K562 (cell line): ENCODE data around the gene SERPINE1. TPM values are rescaled to one million over a fixed set of nuclear protein-coding genes. Genes with fewer than 3 reads are reported as not detected.

ENCODE experiments used
- ARID3A ChIP-seq: IDR thresholded peaks from 2 replicates; pipeline ENCODE4 v1.6.1; 2012; ENCODE audit warnings: low read depth, low read length, improper control_type of control experiment, borderline replicate concordance
- CC2D1A ChIP-seq: fragments of 450-650 bp; IDR thresholded peaks from 2 replicates; pipeline ENCODE4 v1.6.1; 2017; ENCODE audit warnings: mild to moderate bottlenecking
- CXXC5 ChIP-seq: fragments of 250-450 bp; sonication (Bioruptor Pico); IDR thresholded peaks from 2 replicates; pipeline ENCODE4 v1.8.0; 2022; ENCODE audit warnings: inconsistent platforms, mild to moderate bottlenecking, moderate library complexity
- HNRNPUL1 ChIP-seq: fragments of 200-400 bp; formaldehyde crosslinking; IDR thresholded peaks from 2 replicates; pipeline ENCODE4 v1.6.1; 2017; ENCODE audit warnings: low read length
- IRF2 ChIP-seq: sonication (generic); formaldehyde crosslinking; IDR thresholded peaks from 2 replicates; pipeline ENCODE4 v1.8.1; 2022; ENCODE audit warnings: mild to moderate bottlenecking, missing genetic modification reagents
- JUND ChIP-seq, 2 experiments: IDR thresholded peaks; 2 replicates in 1 of 2; 3 replicates in 1 of 2; pipeline ENCODE4 v1.6.1; 2011; ENCODE audit warnings: borderline replicate concordance in 2 of 2, low read depth in 2 of 2, low read length in 2 of 2, improper control_type of control experiment in 1 of 2, missing biosample characterization in 1 of 2, missing genetic modification characterization in 1 of 2, missing genetic modification reagents in 1 of 2
- KDM2B ChIP-seq: fragments of 250-450 bp; sonication (Bioruptor Pico); IDR thresholded peaks from 2 replicates; pipeline ENCODE4 v1.8.0; 2021; ENCODE audit warnings: mild to moderate bottlenecking, moderate library complexity
- LARP7 ChIP-seq: fragments of 450-650 bp; IDR thresholded peaks from 2 replicates; pipeline ENCODE4 v1.6.1; 2016
- MAZ ChIP-seq, 2 experiments: fragments of 450-650 bp in 1 of 2; sonication (generic) in 1 of 2; formaldehyde crosslinking; IDR thresholded peaks in 1 of 2; conservative IDR thresholded peaks in 1 of 2; 2 replicates each; pipeline versions ENCODE4 v1.4.0 to v1.5.0; 2020; ENCODE audit warnings: mild to moderate bottlenecking in 1 of 2, missing genetic modification reagents in 1 of 2
- MTA1 ChIP-seq: fragments of 450-650 bp; IDR thresholded peaks from 2 replicates; pipeline ENCODE4 v1.6.1; 2017; ENCODE audit warnings: borderline replicate concordance
- MXD1 ChIP-seq: fragments of 250-450 bp; sonication (Bioruptor Pico); IDR thresholded peaks from 2 replicates; pipeline ENCODE4 v1.8.0; 2021; ENCODE audit warnings: borderline replicate concordance, mild to moderate bottlenecking, moderate library complexity; ENCODE audit not compliant: poor library complexity, severe bottlenecking
- NCOA2 ChIP-seq, 2 experiments: fragments of 450-650 bp; IDR thresholded peaks; 2 replicates each; pipeline ENCODE4 v1.6.1; 2018; ENCODE audit warnings: mild to moderate bottlenecking in 2 of 2, moderate library complexity in 1 of 2; ENCODE audit not compliant: partially characterized antibody in 2 of 2
- PRPF4 ChIP-seq: fragments of 200-400 bp; formaldehyde crosslinking; IDR thresholded peaks from one replicate; pipeline ENCODE4 v1.6.1; 2017; ENCODE audit warnings: low read length, low read depth, mild to moderate bottlenecking; ENCODE audit not compliant: insufficient read depth, poor library complexity, severe bottlenecking
- RAD21 ChIP-seq, 2 experiments: fragments of 250-450 bp in 1 of 2; fragments of 450-650 bp in 1 of 2; sonication (Bioruptor Pico) in 1 of 2; formaldehyde crosslinking in 1 of 2; IDR thresholded peaks in 1 of 2; conservative IDR thresholded peaks in 1 of 2; 2 replicates each; pipeline versions ENCODE4 v1.4.0 to v1.8.0; 2020 to 2022; ENCODE audit warnings: mild to moderate bottlenecking in 2 of 2, moderate library complexity in 1 of 2
- RBM22 ChIP-seq: fragments of 200-400 bp; formaldehyde crosslinking; IDR thresholded peaks from 2 replicates; pipeline ENCODE4 v1.6.1; 2018; ENCODE audit warnings: low read length, low read depth; ENCODE audit not compliant: poor library complexity, severe bottlenecking
- SETDB1 ChIP-seq: IDR thresholded peaks from one replicate; pipeline ENCODE4 v1.6.1; 2012; ENCODE audit warnings: low read length, control low read depth, inconsistent platforms
- TBL1XR1 ChIP-seq, 2 experiments: IDR thresholded peaks; 2 replicates each; pipeline ENCODE4 v1.6.1; 2012; ENCODE audit warnings: improper control_type of control experiment in 2 of 2, low read length in 2 of 2, mild to moderate bottlenecking in 1 of 2
- TRIM28 ChIP-seq: fragments of 450-650 bp; IDR thresholded peaks from 2 replicates; pipeline ENCODE4 v1.6.1; 2017
- ZEB2 ChIP-seq: fragments of 450-650 bp; IDR thresholded peaks from 2 replicates; pipeline ENCODE4 v1.6.1; 2016
- ZNF124 ChIP-seq: sonication (generic); formaldehyde crosslinking; IDR thresholded peaks from 2 replicates; pipeline ENCODE4 v1.8.1; 2022; ENCODE audit warnings: missing genetic modification reagents
- ZNF311 ChIP-seq: fragments of 250-450 bp; sonication (Bioruptor Pico); IDR thresholded peaks from 2 replicates; pipeline ENCODE4 v1.4.0; 2020; ENCODE audit warnings: mild to moderate bottlenecking, moderate library complexity
- ZNF444 ChIP-seq: fragments of 250-450 bp; sonication (Bioruptor Pico); IDR thresholded peaks from 2 replicates; pipeline ENCODE4 v1.4.0; 2020; ENCODE audit warnings: mild to moderate bottlenecking, moderate library complexity
- ZNF561 ChIP-seq: fragments of 450-650 bp; formaldehyde crosslinking; conservative IDR thresholded peaks from 2 replicates; pipeline ENCODE4 v1.4.0; 2020; ENCODE audit warnings: mild to moderate bottlenecking, moderate library complexity
- ZNF780A ChIP-seq: fragments of 250-450 bp; sonication (Bioruptor Pico); IDR thresholded peaks from 2 replicates; pipeline ENCODE4 v1.5.0; 2021; ENCODE audit warnings: mild to moderate bottlenecking
- polyA plus RNA-seq, 8 experiments: library from polyadenylated mRNA; depleted of rRNA in 4 of 8; stranded (reverse) in 5 of 8; unstranded in 3 of 8; fragments of >200 nt; fragmentation: Nextera tagmentation in 2 of 8; fragmentation: Illumina TruSeq in 1 of 8; extraction: Ambion mirVana in 2 of 8; extraction: Trizol in 1 of 8; gene quantifications; 2 replicates each; pipeline versions ENCODE4 v1.2.1 to v1.2.3, GENCODE V29; 2011 to 2014; ENCODE audit warnings: inconsistent platforms in 1 of 8, missing spikeins in 1 of 8
- total RNA-seq, 7 experiments: library from RNA; depleted of rRNA in 6 of 7; stranded (reverse); fragments of >200 nt in 6 of 7; fragmentation: Illumina TruSeq in 2 of 7; extraction: Trizol in 2 of 7; gene quantifications; 2 replicates each; pipeline versions ENCODE4 v1.2.1 to v1.2.3, GENCODE V29; 2011 to 2021; ENCODE audit warnings: low replicate concordance in 1 of 7

The SERPINE1 gene
- total and polyA plus RNA-seq, 9 of the 15 experiments (the other 6 are each of a cell fraction or from before 2014, with no cell fraction given) = 0.22 to 4.8 (median 0.91) TPM

- TF ChIP-seq JUND (IDR thresholded peaks at IDR 0.05; ENCODE audit: borderline replicate concordance, low read depth, low read length) (peak; percentile 42; the same call in 1 of the 2 replicates), JUND (tag; IDR thresholded peaks at IDR 0.05; ENCODE audit: borderline replicate concordance, low read depth, low read length) (no peak; the same call in 2 of the 3 replicates), ZNF561 (CRISPR knock-in tag) (no peak), KDM2B (0 out of 2 replicates have a peak, but pooled peaks have one; percentile 63), IRF2 (CRISPR knock-in tag) (no peak), ARID3A (no peak), ZNF780A (CRISPR knock-in tag) (no peak), TRIM28 (no peak), NCOA2 (IDR thresholded peaks at IDR 0.05; ENCODE audit: partially characterized antibody in 2 of 2) (no peak), RAD21 (CRISPR knock-in tag; conservative IDR thresholded peaks at IDR 0.05 in 1 of 2, IDR thresholded peaks at IDR 0.05 in 1 of 2) (peak; percentile 60 to 80), CXXC5 (CRISPR knock-in tag) (peak; percentile 64; the same call in 1 of the 2 replicates), ZNF124 (CRISPR knock-in tag) (no peak), MTA1 (no peak), SETDB1 (no peak), LARP7 (no peak), HNRNPUL1 (no peak), ZNF444 (CRISPR knock-in tag) (no peak), ZNF311 (CRISPR knock-in tag) (no peak), CC2D1A (0 out of 2 replicates have a peak, but pooled peaks have one; percentile 48), MXD1 (CRISPR knock-in tag) (no peak), MAZ (CRISPR knock-in tag; conservative IDR thresholded peaks at IDR 0.05 in 1 of 2, IDR thresholded peaks at IDR 0.05 in 1 of 2) (peak in 1 of 2 experiments; percentile 65; a peak in 2 of 4 replicates), ZEB2 (no peak), PRPF4 (no peak), RBM22 (no peak), TBL1XR1 (IDR thresholded peaks at IDR 0.05; ENCODE audit: low read length in 2 of 2) (0 out of 4 replicates have a peak, but pooled peaks of 1 of the 2 experiments have one; percentile 16)
Measured at GRCh38 chr7:101169838-101170551, 43.1 kb downstream of the SERPINE1 start (continued).
